HepG2 (cell line): ENCODE results near the gene CCDC117. TPM values are rescaled to one million over a fixed set of nuclear protein-coding genes. Genes with fewer than 3 reads are reported as not detected.

Experiments used
- ARNT2 ChIP-seq: sonication (generic); formaldehyde crosslinking; IDR thresholded peaks from 2 replicates; pipeline ENCODE4 v1.8.0; 2022; ENCODE audit warnings: mild to moderate bottlenecking, low read depth, missing genetic modification reagents, moderate library complexity
- ATF3 ChIP-seq: sonication (generic); formaldehyde crosslinking; IDR thresholded peaks from 2 replicates; pipeline ENCODE4 v1.4.0; 2020; ENCODE audit warnings: missing genetic modification reagents
- BRD4 ChIP-seq: sonication (generic); formaldehyde crosslinking; IDR thresholded peaks from 2 replicates; pipeline ENCODE4 v1.4.0; 2020; ENCODE audit warnings: missing genetic modification reagents
- DMAP1 ChIP-seq: IDR thresholded peaks from 2 replicates; pipeline ENCODE4 v1.6.1; 2016
- DPF2 ChIP-seq: sonication (generic); formaldehyde crosslinking; IDR thresholded peaks from 2 replicates; pipeline ENCODE4 v1.4.0; 2020; ENCODE audit warnings: mild to moderate bottlenecking, low read depth, missing genetic modification reagents, borderline replicate concordance
- ELF3 ChIP-seq: IDR thresholded peaks from 2 replicates; pipeline ENCODE4 v1.6.1; 2016; ENCODE audit warnings: missing genetic modification reagents, missing compliant biosample characterization
- EP300 ChIP-seq, 3 experiments: sonication (generic) in 1 of 3; formaldehyde crosslinking in 1 of 3; IDR thresholded peaks; 2 replicates each; pipeline versions ENCODE4 v1.5.1 to v1.6.1; 2011 to 2020; ENCODE audit warnings: low read depth in 2 of 3, low read length in 2 of 3, borderline replicate concordance in 1 of 3, improper control_type of control experiment in 1 of 3, mild to moderate bottlenecking in 1 of 3, missing genetic modification reagents in 1 of 3, moderate library complexity in 1 of 3
- FOXK1 ChIP-seq: sonication (generic); formaldehyde crosslinking; IDR thresholded peaks from 2 replicates; pipeline ENCODE4 v1.4.0; 2020; ENCODE audit warnings: low read depth, missing genetic modification reagents, borderline replicate concordance
- GABPB1 ChIP-seq: IDR thresholded peaks from 2 replicates; pipeline ENCODE4 v1.6.1; 2016; ENCODE audit warnings: mild to moderate bottlenecking, missing genetic modification reagents, moderate library complexity, missing compliant biosample characterization
- GATA4 ChIP-seq: sonication (generic); IDR thresholded peaks from 2 replicates; pipeline ENCODE4 v1.6.1; 2016; ENCODE audit warnings: antibody characterized with exemption, low read depth, borderline replicate concordance
- KDM2A ChIP-seq: sonication (generic); formaldehyde crosslinking; IDR thresholded peaks from 2 replicates; pipeline ENCODE4 v1.4.0; 2020; ENCODE audit warnings: low read depth, missing genetic modification reagents, borderline replicate concordance
- MED8 ChIP-seq: sonication (generic); formaldehyde crosslinking; IDR thresholded peaks from 2 replicates; pipeline ENCODE4 v1.8.1; 2023; ENCODE audit warnings: mild to moderate bottlenecking, missing genetic modification reagents; ENCODE audit not compliant: insufficient replicate concordance
- MEIS2 ChIP-seq: sonication (generic); formaldehyde crosslinking; IDR thresholded peaks from 2 replicates; pipeline ENCODE4 v1.9.0; 2021; ENCODE audit warnings: mild to moderate bottlenecking, missing genetic modification reagents
- MXI1 ChIP-seq: IDR thresholded peaks from 3 replicates; pipeline ENCODE4 v1.6.1; 2012; ENCODE audit warnings: low read depth, low read length, inconsistent platforms, borderline replicate concordance
- NFKBIZ ChIP-seq: IDR thresholded peaks from 2 replicates; pipeline ENCODE4 v1.6.1; 2018; ENCODE audit warnings: missing genetic modification reagents, missing compliant biosample characterization
- NR2F2 ChIP-seq: IDR thresholded peaks from 2 replicates; pipeline ENCODE4 v1.6.1; 2012; ENCODE audit warnings: low read depth, inconsistent platforms, borderline replicate concordance
- RFX3 ChIP-seq: IDR thresholded peaks from 2 replicates; pipeline ENCODE4 v1.6.1; 2016; ENCODE audit warnings: missing biosample characterization, missing genetic modification reagents
- SALL1 ChIP-seq: sonication (generic); formaldehyde crosslinking; IDR thresholded peaks from 2 replicates; pipeline ENCODE4 v1.8.0; 2022; ENCODE audit warnings: mild to moderate bottlenecking, missing genetic modification reagents
- TCF7L2 ChIP-seq: IDR thresholded peaks from 2 replicates; pipeline ENCODE4 v1.6.1; 2011; ENCODE audit warnings: mild to moderate bottlenecking, low read depth, low read length, moderate library complexity
- ZEB1 ChIP-seq: IDR thresholded peaks from 2 replicates; pipeline ENCODE4 v1.6.1; 2012; ENCODE audit warnings: mild to moderate bottlenecking, low read depth, inconsistent platforms; ENCODE audit not compliant: insufficient replicate concordance
- ZNF580 ChIP-seq: IDR thresholded peaks from 2 replicates; pipeline ENCODE4 v1.6.1; 2016; ENCODE audit warnings: low read depth, borderline replicate concordance
- ZNF644 ChIP-seq: IDR thresholded peaks from 2 replicates; pipeline ENCODE4 v1.6.1; 2016; ENCODE audit warnings: low read depth
- ZNF687 ChIP-seq: sonication (generic); formaldehyde crosslinking; IDR thresholded peaks from 2 replicates; pipeline ENCODE4 v1.5.1; 2020; ENCODE audit warnings: mild to moderate bottlenecking, missing genetic modification reagents, moderate library complexity
- ZNF747 ChIP-seq: sonication (generic); formaldehyde crosslinking; IDR thresholded peaks from 2 replicates; pipeline ENCODE4 v1.8.1; 2023; ENCODE audit warnings: missing genetic modification reagents, mild to moderate bottlenecking, borderline replicate concordance
- polyA plus RNA-seq, 8 experiments: library from polyadenylated mRNA; depleted of rRNA in 3 of 8; stranded (reverse) in 7 of 8; unstranded in 1 of 8; fragments of >200 nt; fragmentation: Illumina TruSeq in 4 of 8; extraction: Trizol in 4 of 8; gene quantifications; 2 replicates each; pipeline versions ENCODE4 v1.2.1 to v1.2.3, GENCODE V29; 2011 to 2016; ENCODE audit warnings: low read depth in 4 of 8, missing spikeins in 1 of 8, mixed read lengths in 1 of 8; ENCODE audit not compliant: insufficient read depth in 1 of 8
- total RNA-seq, 5 experiments: library from RNA; depleted of rRNA; stranded (reverse); fragments of >200 nt; fragmentation: Illumina TruSeq; extraction: Trizol; gene quantifications; 2 replicates each; pipeline ENCODE4 v1.2.3, GENCODE V29; 2016; ENCODE audit warnings: low read depth in 1 of 5

CCDC117 gene
- total and polyA plus RNA-seq, 2 of the 13 experiments (the other 11 are each of a cell fraction or from before 2014, with no cell fraction given) = 12.6 to 34.2 TPM

- TF ChIP-seq RFX3 (CRISPR knock-in tag) (0 out of 2 replicates have a peak, but pooled peaks have one; percentile 16), TCF7L2 (no peak), DMAP1 (CRISPR knock-in tag) (peak; percentile 57; the same call in 1 of the 2 replicates), MEIS2 (CRISPR knock-in tag) (peak; percentile 73; the same call in 1 of the 2 replicates), MXI1 (no peak), NFKBIZ (peak; percentile 97), ELF3 (CRISPR knock-in tag) (peak; percentile 72), FOXK1 (CRISPR knock-in tag) (peak; percentile 58; the same call in 1 of the 2 replicates), SALL1 (CRISPR knock-in tag) (peak; percentile 7; the same call in 1 of the 2 replicates), ZNF644 (CRISPR knock-in tag) (peak; percentile 59; the same call in 1 of the 2 replicates), ATF3 (CRISPR knock-in tag) (peak; percentile 55; the same call in 1 of the 2 replicates), ZNF747 (0 out of 2 replicates have a peak, but pooled peaks have one; percentile 32), ZEB1 (peak; percentile 72), ARNT2 (0 out of 2 replicates have a peak, but pooled peaks have one; percentile 51), GABPB1 (peak; percentile 20; the same call in 1 of the 2 replicates), ZNF687 (peak; percentile 56), GATA4 (peak; percentile 50; the same call in 1 of the 2 replicates), KDM2A (CRISPR knock-in tag) (0 out of 2 replicates have a peak, but pooled peaks have one; percentile 14), BRD4 (peak; percentile 49; the same call in 1 of the 2 replicates), DPF2 (CRISPR knock-in tag) (peak; percentile 11; the same call in 1 of the 2 replicates), MED8 (peak; percentile 67), EP300 (IDR thresholded peaks at IDR 0.05; ENCODE audit: low read depth in 2 of 2, low read length in 2 of 2) (peak in 1 of 2 experiments; percentile 85; a peak in 2 of 4 replicates), EP300 (CRISPR knock-in tag; IDR thresholded peaks at IDR 0.05; ENCODE audit: borderline replicate concordance) (peak; percentile 87; the same call in 1 of the 2 replicates), ZNF580 (CRISPR knock-in tag) (0 out of 2 replicates have a peak, but pooled peaks have one; percentile 20), NR2F2 (0 out of 2 replicates have a peak, but pooled peaks have one; percentile 27)
These were observed 45.7 kb downstream of the CCDC117 start (continued) for GRCh38 chr22:28817919-28818859.
